KBM-7 (cell line): ENCODE results near the gene TFB2M.
"Not testable (repeated sequence)": the region's sequence is repeated elsewhere in the genome, so short reads cannot be mapped to it uniquely, and the experiment has no call there.

Experiments used
- DNase-seq: peaks from one replicate; pipeline ENCODE4 v3.0.0-alpha.2; 2015
- in situ Hi-C: fragments of 300-500 bp; cut with MboI; formaldehyde crosslinking; loops from 2 replicates; pipeline ENCODE4 v1.14.3; 2020; ENCODE audit warnings: low sequenced_read_pairs, low pct_unique_long_range_greater_than_20kb, mixed read lengths

TFB2M gene

GRCh38 chr1:246564839-246565750 lies 966 bp downstream of the TFB2M start:
- peak; percentile 45 for DNase-seq
- in situ Hi-C loops = no loop called here

- in situ Hi-C loops, DNase-seq: not testable (repeated sequence)
These were observed 5.2 kb downstream of the TFB2M start for GRCh38 chr1:246560833-246561232.

DNA sequence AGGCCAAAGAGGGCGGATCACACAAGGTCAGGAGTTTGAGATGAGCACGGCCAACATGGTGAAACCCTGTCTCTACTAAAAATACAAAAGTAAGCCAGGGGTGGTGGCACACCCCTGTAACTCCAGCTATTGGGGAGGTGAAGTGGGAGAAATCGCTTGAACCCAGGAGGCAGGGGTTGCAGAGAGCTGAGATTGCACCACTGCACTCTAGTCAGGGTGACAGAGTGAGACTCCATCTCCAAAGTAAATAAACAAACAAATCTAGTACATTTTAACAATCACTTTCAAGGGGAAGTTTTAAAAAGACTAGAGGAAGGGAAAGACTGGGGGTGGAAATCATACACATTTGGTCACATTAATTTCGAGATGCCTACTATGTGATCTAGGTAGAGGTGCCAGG lies 6.8 kb downstream of the TFB2M start:
- in situ Hi-C loops = no loop called here
- no peak for DNase-seq

DNA sequence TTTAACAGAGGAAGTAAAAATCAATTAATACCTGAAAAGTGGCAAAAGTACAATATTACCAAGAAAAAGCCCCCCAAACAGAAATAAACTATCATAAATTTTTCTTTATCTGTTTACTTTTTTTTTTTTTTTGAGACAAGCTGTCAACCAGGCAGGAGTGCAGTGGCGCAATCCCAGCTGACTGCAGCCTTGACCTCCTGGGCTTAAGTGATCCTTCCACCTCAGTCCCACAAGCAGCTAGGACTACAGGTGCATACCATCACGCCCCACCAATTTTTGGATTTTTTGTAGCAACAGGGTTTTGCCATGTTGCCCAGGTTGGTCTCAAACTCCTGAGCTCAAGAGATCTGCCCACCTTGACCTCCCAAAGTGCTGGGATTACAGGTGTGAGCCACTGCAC lies 8.0 kb downstream of the TFB2M start:
- in situ Hi-C loops = no loop called here
- no peak for DNase-seq

DNA sequence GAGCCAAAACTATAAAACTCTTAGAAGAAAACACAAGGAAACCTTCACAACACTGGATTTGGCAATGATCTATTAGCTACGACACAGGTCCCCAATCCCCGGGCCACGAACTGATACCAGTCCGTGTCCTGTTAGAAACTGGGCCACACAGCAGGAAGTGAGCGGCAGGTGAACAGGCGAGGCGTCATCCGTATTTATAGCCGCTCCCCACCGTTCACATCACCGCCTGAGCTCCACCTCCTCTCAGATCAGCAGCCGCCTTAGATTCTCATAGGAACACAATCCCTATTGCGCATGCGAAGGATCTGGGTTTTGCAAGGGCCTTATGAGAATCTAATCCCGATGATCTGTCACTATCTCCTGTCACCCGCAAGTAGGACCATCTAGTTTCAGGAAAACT lies 11.9 kb downstream of the TFB2M start:
- in situ Hi-C loops = no loop called here
- no peak for DNase-seq

GRCh38 chr1:246552110-246552509 lies 14.0 kb downstream of the TFB2M start:
- in situ Hi-C loops = no loop called here
- no peak for DNase-seq

GRCh38 chr1:246550402-246550801 lies 15.7 kb downstream of the TFB2M start:
- in situ Hi-C loops = no loop called here
- DNase-seq = no peak

GRCh38 chr1:246549665-246550064 lies 16.4 kb downstream of the TFB2M start:
- no peak for DNase-seq
- in situ Hi-C loops = no loop called here

GRCh38 chr1:246544001-246544400 lies 22.1 kb downstream of the TFB2M start:
- in situ Hi-C loops = no loop called here
- DNase-seq = no peak

DNA sequence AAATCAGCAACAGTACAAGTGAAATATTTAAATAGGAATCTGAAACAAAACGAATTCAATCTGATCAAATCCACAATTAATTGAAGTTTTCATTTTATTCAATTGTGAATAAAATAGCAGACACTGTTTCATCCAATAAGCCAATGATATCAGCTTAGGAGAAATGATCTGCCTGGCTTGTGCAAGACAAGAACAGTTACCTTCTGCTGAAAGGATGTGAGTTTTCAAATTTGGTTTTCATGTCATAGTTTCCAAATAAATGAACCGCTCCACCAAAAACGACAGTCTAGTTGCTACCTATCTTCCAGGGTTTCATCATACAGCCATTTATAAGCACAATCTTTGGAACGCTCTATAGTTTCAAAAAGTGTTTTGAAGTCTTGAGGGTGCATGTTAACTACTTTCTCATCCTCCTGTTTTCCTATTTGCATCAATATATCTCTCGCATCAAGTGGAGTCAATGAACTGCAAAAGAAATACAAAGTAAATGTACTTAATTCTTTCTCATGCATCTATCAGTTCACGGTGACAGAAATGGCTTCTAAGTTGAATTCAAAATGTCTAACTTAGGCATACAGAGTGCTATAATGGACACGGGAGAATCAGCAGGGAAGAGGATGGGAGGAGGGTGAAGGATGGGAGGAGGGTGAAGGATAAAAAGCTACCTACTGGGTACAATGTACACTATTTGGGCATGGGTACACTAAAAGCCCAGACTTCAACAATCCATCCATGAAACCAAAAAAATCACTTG lies 25.1 kb downstream of the TFB2M start:
- in situ Hi-C loops = no loop called here

DNA sequence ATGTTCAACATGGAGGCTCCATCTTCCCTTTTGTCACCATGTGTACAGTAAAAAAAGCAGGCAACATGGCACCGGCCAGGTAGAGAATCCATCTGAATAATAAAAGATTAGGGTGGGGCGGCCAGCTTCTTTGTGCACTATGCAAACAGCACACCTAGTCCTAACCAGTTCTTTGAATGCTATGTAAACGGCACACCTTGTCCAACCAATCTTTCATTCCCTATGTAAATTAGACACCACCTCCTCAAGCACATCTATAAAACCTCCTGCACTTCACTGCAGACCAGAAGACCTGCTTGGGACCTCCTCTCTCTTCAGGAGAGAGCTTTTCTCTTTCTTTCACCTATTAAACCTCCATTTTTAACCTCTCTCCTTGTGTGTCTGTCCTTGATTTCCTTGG lies 28.2 kb downstream of the TFB2M start:
- DNase-seq = no peak
- in situ Hi-C loops = no loop called here

More for the DNA sequence above, 25.1 kb downstream of the TFB2M start:
- no peak for DNase-seq

- in situ Hi-C loops = no loop called here
- no peak for DNase-seq
These were observed 28.6 kb downstream of the TFB2M start for GRCh38 chr1:246537441-246537840.

GRCh38 chr1:246534114-246534513 lies 31.9 kb downstream of the TFB2M start:
- no peak for DNase-seq
- in situ Hi-C loops = no loop called here

GRCh38 chr1:246533371-246533905 lies 32.6 kb downstream of the TFB2M start:
- DNase-seq = no peak
- in situ Hi-C loops = no loop called here

GRCh38 chr1:246532519-246532918 lies 33.5 kb downstream of the TFB2M start:
- in situ Hi-C loops = no loop called here

DNA sequence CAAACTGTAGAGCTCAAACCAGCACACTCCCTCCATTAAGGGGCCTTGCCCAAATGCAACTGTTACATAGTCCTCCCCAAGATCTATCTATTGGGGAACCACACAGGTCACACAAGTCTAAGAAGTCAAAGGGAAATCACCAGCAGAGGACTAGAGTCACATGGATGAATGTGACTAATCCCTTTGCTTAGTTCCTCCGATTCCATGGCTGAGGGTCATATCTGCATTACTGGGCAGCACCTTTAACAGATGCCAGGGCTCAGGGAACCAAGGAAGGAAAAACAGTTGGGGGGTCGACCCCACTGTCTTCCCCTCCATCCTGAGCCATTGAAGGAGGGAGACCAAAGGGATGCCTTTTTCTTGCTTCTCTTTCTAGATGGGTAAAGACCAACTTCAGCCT lies 35.6 kb downstream of the TFB2M start:
- no peak for DNase-seq
- in situ Hi-C loops = no loop called here

More at GRCh38 chr1:246532519-246532918, 33.5 kb downstream of the TFB2M start:
- DNase-seq = no peak

- no peak for DNase-seq
- in situ Hi-C loops = no loop called here
These were observed 36.9 kb downstream of the TFB2M start for GRCh38 chr1:246528933-246529731.

- DNase-seq = peak; percentile 59
- in situ Hi-C loops = no loop called here
These were observed 38.5 kb downstream of the TFB2M start for GRCh38 chr1:246527402-246528088.

GRCh38 chr1:246526915-246527314 lies 39.1 kb downstream of the TFB2M start:
- in situ Hi-C loops = no loop called here

More at GRCh38 chr1:246526915-246527314, 39.1 kb downstream of the TFB2M start:
- no peak for DNase-seq
